Fibroblast of villous mesenchyme (primary cell): ENCODE data around the gene NEGR1. TPM values are rescaled to one million over a fixed set of nuclear protein-coding genes. Genes with fewer than 3 reads are reported as not detected.

Source experiments
- DNase-seq: peaks from one replicate; pipeline ENCODE4 v3.0.0-alpha.2; 2010; ENCODE audit warnings: low read depth
- H3K4me3 ChIP-seq: 2 replicates; pipeline ENCODE4 v1.5.1; 2011; ENCODE audit warnings: low read depth, mild to moderate bottlenecking, low read length
- total RNA-seq: library from RNA; depleted of rRNA; stranded (reverse); fragments of >200 nt; gene quantifications from 2 replicates; pipeline ENCODE4 v1.2.3, GENCODE V29; 2012
- TF ChIP-seq, protein P1 (sequence below): IDR thresholded peaks from 2 replicates; pipeline ENCODE4 v1.5.1; 2012; ENCODE audit warnings: low read depth, mild to moderate bottlenecking, low read length; ENCODE audit not compliant: insufficient read depth

The NEGR1 gene
- total RNA-seq, 1 donor = 13.8 TPM

DNA sequence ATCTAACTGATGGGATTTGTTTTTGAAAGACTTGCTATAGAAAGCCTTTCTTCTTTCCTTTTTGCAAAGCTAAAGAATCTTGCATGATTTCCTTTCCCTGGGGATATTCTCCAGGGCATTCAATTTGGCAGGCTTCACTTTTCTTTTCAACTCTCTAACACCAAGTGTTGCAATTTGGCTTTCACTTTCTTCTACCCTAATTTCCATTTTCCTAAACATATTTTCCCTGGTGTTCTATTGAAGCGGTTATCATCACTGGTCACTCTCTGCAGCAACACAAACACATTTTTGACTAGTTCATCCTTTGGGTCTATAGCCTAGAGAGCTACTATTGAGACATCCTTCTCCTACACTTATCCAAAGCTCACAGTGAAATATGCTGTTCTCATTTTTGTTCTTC lies 424.5 kb downstream of the NEGR1 start:
- TF ChIP-seq, protein P1, sequence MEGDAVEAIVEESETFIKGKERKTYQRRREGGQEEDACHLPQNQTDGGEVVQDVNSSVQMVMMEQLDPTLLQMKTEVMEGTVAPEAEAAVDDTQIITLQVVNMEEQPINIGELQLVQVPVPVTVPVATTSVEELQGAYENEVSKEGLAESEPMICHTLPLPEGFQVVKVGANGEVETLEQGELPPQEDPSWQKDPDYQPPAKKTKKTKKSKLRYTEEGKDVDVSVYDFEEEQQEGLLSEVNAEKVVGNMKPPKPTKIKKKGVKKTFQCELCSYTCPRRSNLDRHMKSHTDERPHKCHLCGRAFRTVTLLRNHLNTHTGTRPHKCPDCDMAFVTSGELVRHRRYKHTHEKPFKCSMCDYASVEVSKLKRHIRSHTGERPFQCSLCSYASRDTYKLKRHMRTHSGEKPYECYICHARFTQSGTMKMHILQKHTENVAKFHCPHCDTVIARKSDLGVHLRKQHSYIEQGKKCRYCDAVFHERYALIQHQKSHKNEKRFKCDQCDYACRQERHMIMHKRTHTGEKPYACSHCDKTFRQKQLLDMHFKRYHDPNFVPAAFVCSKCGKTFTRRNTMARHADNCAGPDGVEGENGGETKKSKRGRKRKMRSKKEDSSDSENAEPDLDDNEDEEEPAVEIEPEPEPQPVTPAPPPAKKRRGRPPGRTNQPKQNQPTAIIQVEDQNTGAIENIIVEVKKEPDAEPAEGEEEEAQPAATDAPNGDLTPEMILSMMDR = no peak
- peak; percentile 4 for DNase-seq
- no peak overlapping the region for H3K4me3 ChIP-seq

- no peak overlapping the region for H3K4me3 ChIP-seq
- TF ChIP-seq, protein P1 = no peak
- DNase-seq = no peak
Measured at GRCh38 chr1:71853360-71853759, 429.0 kb downstream of the NEGR1 start.

GRCh38 chr1:71850936-71851335 lies 431.4 kb downstream of the NEGR1 start:
- TF ChIP-seq, protein P1 = no peak
- no peak overlapping the region for H3K4me3 ChIP-seq
- peak; percentile 17 for DNase-seq

- no peak for DNase-seq
- H3K4me3 ChIP-seq = no peak overlapping the region
- TF ChIP-seq, protein P1 = no peak
Measured at GRCh38 chr1:71850515-71850914, 431.8 kb downstream of the NEGR1 start.

- TF ChIP-seq, protein P1 = no peak
- DNase-seq = no peak
- H3K4me3 ChIP-seq = no peak overlapping the region
Measured at GRCh38 chr1:71843012-71843411, 439.3 kb downstream of the NEGR1 start.

DNA sequence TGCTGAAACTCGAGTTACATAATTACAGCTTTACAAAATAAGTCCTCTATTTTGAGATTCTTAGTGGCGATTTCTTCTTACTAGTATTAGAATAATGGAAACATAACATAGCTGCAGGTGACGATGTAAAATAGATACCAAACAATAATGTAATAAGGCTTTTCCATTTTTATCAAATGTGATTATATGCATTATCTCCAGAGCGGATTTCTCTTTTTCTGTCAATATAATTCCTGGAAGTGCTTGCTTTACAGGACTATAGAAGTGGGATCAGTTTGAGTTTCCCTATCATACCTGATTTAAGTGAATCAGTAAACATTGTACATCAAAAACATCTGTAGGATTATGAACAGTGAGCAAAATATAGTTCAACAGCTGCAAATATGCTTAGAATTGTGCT lies 442.5 kb downstream of the NEGR1 start:
- DNase-seq = no peak
- TF ChIP-seq, protein P1 = no peak
- H3K4me3 ChIP-seq = no peak overlapping the region

GRCh38 chr1:71836904-71837303 lies 445.4 kb downstream of the NEGR1 start:
- TF ChIP-seq, protein P1 = no peak
- no peak for DNase-seq
- no peak overlapping the region for H3K4me3 ChIP-seq
